HG03442 (cell line): ENCODE measurements around the gene STAB1.

Experiments used
- ATAC-seq: cut with Tn5 transposase; IDR thresholded peaks from one replicate; pipeline ENCODE4 v1.9.1; 2021; ENCODE audit warnings: mild to moderate bottlenecking, moderate library complexity; ENCODE audit not compliant: unreplicated experiment

The STAB1 gene

DNA sequence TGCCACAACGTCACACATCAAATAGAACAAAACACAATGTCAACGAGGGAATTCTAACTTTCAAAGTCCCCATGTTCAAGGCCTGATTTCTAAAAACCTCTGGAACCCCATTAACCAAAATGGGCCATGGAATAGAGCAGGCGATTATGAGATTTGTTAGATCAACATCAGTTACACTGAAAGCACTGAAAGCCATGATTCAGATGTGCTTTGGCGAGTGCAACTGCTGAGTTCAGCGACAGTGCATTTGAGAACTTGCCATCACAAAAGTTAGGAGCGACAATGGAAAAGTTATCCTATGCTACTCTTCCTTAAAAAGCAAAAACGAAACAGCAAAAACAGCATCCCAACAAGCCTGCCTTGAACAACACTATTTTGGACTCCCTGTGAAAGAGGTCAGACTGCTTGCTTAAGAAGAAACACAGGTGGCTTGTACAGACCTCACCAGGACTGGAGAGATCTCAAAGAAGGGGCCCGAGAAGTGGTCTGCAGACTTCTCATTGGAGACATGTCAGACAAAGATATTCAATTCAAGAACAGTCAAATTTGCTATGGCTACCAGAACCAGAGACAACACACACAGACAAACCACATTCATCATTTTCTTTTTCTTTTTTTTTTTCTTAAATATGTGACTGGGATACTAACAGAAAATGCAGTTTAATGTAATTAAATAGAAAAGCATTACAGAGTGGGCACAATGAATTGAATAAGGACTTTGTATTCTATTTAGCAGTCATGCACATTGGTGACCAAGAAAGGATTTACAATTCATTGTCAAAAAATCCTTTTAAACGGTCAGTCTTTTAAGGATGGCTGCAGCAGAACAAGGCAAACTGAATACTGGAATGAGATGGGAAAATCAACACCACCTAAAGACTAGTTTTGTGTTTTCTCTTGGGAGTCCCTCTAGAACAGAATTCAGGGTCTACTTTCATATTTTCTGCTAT, 62.1 kb downstream of the STAB1 start:
- ATAC-seq, result no peak

- ATAC-seq, result no peak
Measured at GRCh38 chr3:52558436-52558835, 63.3 kb downstream of the STAB1 start.

DNA sequence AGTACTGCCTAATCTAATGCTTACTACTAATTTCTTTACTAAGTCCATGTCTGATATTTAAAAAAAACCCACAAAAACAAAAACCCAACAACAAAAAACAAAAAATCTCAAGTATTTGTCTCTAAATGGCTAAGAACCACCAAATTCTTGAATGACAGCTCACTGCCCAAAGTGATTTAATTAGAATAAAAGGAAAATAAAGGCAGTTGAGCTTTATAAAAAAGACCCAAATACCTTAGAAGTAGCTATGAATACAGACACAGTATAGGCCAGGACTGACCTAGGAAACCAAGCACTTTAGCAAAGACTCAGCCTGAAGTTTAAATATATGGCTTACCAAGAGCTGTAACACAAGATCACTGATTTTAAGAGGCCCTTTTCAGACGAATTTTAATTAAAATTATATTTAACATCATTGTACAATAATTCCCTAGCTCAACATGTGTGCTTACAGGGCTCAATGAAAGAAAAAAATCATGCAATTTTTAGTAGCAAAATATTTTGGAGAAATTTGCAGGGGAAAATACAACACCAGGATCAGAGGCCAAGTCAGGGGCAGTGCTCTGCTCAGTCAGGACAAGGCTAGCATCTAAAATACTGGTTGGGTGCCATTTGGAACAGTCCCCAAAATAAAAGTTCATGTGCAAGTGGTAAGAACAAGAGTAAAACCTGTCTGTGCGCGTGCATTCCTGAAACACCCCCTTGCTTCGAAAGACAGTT, 66.0 kb downstream of the STAB1 start:
- no peak for ATAC-seq

DNA sequence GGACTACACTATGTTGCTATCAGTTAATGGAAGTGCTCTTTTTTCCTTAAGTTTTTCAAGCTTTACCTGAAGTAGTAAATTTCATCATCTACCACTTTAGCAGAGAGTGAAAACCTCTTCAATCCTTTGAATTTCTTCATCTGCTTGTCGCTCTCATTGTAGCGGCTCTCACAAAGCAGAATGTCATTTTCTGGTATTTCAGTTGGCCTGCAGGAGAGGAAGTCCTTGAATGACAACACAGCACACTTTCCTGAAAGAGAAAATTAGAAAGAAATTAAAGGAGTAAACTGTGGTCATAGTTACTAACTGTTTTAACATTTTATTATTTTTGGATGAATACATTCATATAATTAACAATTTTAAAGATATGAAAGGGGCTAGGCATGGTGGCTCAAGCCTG, 68.8 kb downstream of the STAB1 start:
- no peak for ATAC-seq

DNA sequence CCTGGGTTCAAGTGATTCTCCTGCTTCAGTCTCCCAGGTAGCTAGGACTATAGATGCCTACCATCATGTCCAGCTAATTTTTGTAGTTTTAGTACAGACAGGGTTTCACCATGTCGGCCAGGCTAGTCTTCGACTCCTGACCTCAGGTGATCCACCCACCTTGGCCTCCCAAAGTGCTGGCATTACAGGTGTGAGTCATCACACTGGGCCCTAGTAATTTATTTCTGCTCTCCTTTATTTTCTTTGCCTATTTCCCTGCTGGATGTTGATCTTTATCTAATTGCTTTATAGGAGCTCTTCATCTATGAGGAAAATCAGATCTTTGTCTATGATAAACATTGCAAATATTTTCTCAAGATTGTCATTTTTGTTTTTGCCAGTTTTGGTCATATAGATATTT, 72.9 kb downstream of the STAB1 start:
- no peak for ATAC-seq

DNA sequence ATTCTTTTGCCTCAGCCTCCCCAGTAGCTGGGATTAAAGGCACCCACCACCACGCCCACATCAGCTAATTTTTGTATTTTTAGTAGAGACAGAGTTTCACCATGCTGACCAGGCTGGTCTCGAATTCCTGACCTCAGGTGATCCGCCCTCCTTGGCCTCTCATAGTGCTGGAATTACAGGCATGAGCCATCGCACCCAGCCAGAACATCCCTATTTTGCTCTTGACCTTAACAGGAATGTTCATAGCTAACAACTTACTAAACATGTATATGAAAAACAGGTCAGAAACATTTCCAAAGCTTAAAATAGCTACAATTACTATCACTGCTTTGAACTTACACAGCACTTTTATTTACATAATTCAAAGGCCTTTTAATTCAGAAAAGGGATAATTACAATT, 74.9 kb downstream of the STAB1 start:
- ATAC-seq, result no peak

GRCh38 chr3:52572221-52572620, 77.1 kb downstream of the STAB1 start:
- ATAC-seq, result no peak
